Osteocyte (in vitro differentiated cells): ENCODE data around the gene GIMAP5. TPM values are rescaled to one million over a fixed set of nuclear protein-coding genes. Genes with fewer than 3 reads are reported as not detected.

Experiments
- DNase-seq: peaks from one replicate; pipeline ENCODE4 v3.0.0; 2021; ENCODE audit warnings: mixed read lengths; ENCODE audit not compliant: unreplicated experiment; ENCODE audit errors: extremely low spot score
- H3K27ac Mint-ChIP-seq: one replicate; pipeline ENCODE4 v1.8.0; 2021; ENCODE audit warnings: mild to moderate bottlenecking, mixed read lengths; ENCODE audit not compliant: unreplicated experiment
- H3K27me3 Mint-ChIP-seq: one replicate; pipeline ENCODE4 v1.8.0; 2021; ENCODE audit warnings: mixed read lengths; ENCODE audit not compliant: unreplicated experiment
- H3K36me3 Mint-ChIP-seq: one replicate; pipeline ENCODE4 v1.8.0; 2021; ENCODE audit warnings: mixed read lengths; ENCODE audit not compliant: unreplicated experiment
- H3K4me1 Mint-ChIP-seq: one replicate; pipeline ENCODE4 v1.8.0; 2021; ENCODE audit warnings: mixed read lengths; ENCODE audit not compliant: unreplicated experiment
- H3K4me3 Mint-ChIP-seq: one replicate; pipeline ENCODE4 v1.8.0; 2021; ENCODE audit warnings: mild to moderate bottlenecking, moderate library complexity, mixed read lengths; ENCODE audit not compliant: unreplicated experiment
- H3K9me3 Mint-ChIP-seq: one replicate; pipeline ENCODE4 v1.8.0; 2021; ENCODE audit warnings: mixed read lengths; ENCODE audit not compliant: unreplicated experiment
- long read RNA-seq: library from polyadenylated mRNA; unstranded; transcript quantifications from one replicate; pipeline ENCODE4 v2.0.0, GENCODE V29; 2021
- total RNA-seq: library from RNA; stranded (reverse); gene quantifications from 2 replicates; pipeline ENCODE4 v1.2.1, GENCODE V29; 2021
- TF ChIP-seq, protein P1 (sequence below): fragments of 200-600 bp; sonication (generic); IDR thresholded peaks from 2 replicates; pipeline ENCODE4 v1.5.0; 2021; ENCODE audit warnings: antibody characterized with exemption, mild to moderate bottlenecking, moderate library complexity

GIMAP5 gene
- total RNA-seq, result not detected in 2 replicates
- long read RNA-seq, result 0 reads

DNA sequence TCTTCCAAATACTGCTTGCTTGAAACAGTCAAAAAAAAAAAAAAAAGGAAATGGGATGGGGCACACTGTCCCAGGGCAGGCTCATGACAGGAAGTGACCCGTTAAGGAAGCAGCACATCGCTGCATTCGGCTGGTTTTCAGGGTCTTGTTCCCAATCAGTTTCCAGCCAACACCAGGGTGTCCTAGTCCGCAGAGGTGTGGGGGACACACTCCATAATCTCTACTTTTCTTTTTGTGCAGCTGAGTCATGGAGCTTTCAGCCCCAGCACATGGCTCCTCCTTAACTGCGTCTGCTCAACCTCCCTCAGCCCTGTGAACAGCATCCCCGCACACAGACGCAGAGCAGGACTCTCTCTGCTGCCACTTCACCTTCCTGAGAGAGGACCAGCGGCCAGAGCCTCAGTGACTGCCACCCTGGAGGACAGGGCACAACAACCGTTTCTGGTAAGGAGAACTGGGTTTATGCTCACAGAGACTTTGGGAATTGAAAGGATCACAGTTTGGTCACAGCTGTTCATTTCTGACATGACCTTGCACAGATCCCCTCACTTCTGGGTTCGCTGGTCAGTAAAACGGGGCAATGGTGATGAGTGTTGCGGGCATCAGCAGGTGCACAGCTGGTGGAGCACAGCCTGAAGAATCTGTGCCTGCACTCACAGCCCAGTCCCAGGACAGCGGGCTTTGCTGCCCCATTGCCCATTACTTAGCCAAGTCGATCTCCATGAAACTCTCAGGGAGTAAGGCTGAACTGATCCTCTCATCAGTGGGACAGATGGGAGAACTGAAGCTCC is at the start of gene GIMAP5:
GIMAP5 (plus strand) TSS at position 154 of the 791 bp plus-strand sequence. CDS start 3,467 bp downstream, outside the sequence.
- no peaks in the 10 kb centered on the region for H3K9me3 Mint-ChIP-seq
- H3K4me1 Mint-ChIP-seq, result no peaks in the 10 kb centered on the region
- no peaks in the 10 kb centered on the region for H3K36me3 Mint-ChIP-seq
- H3K27me3 Mint-ChIP-seq, result no peaks in the 10 kb centered on the region
- TF ChIP-seq, protein P1, sequence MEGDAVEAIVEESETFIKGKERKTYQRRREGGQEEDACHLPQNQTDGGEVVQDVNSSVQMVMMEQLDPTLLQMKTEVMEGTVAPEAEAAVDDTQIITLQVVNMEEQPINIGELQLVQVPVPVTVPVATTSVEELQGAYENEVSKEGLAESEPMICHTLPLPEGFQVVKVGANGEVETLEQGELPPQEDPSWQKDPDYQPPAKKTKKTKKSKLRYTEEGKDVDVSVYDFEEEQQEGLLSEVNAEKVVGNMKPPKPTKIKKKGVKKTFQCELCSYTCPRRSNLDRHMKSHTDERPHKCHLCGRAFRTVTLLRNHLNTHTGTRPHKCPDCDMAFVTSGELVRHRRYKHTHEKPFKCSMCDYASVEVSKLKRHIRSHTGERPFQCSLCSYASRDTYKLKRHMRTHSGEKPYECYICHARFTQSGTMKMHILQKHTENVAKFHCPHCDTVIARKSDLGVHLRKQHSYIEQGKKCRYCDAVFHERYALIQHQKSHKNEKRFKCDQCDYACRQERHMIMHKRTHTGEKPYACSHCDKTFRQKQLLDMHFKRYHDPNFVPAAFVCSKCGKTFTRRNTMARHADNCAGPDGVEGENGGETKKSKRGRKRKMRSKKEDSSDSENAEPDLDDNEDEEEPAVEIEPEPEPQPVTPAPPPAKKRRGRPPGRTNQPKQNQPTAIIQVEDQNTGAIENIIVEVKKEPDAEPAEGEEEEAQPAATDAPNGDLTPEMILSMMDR, result no peak
- H3K27ac Mint-ChIP-seq, result no peak within 1 kb of the TSS
- no peak for DNase-seq
- H3K4me3 Mint-ChIP-seq, result no peak within 1 kb of the TSS

DNA sequence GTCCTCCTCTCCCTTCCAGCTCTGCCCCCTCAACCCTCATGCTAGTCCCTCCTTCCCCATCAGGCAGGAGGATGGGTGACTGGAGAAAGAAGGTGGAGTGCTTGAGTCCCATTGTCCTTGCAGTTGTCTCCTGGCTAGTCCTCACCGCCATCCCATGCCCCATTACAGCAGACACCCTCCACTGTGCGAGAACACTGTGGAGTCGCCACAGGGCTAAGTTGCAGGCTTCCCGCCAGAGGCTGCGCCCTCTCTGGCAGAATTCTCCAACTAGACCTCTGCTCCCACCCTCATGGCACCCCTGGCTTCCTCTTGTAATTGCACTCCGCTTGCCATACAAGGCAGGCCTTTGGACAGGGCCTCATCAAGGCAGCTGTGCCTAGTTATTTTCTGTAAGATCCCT is 48.6 kb upstream of the GIMAP5 start:
- TF ChIP-seq, protein P1, result no peak
- H3K4me1 Mint-ChIP-seq, result peaks cover 2% of the 10 kb centered on the region
- H3K9me3 Mint-ChIP-seq, result peaks cover 26% of the 10 kb centered on the region

DNA sequence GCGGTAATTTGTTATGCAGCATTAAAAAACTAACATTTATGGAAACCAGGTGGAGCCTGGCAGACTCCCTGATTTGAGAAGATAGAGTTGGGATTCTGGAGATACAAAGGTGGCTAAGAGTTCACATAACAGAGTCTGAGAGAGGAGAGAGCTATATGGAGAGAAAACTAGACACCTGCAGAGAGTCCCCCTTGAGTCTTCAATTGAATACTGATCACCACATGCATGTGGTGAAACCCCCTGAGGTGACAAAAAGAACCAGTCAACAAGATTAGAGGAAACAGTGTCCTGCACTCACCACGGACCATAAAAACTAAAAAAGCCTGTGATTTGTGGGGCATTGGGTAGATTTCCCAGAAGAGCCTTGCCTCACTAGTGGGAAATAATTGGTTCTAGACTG is 41.6 kb upstream of the GIMAP5 start:
- Mint-ChIP-seq H3K36me3 (no peaks in the 10 kb centered on the region), H3K27me3 (no peaks in the 10 kb centered on the region), H3K4me3 (no peak overlapping the region), H3K4me1 (no peaks in the 10 kb centered on the region), H3K9me3 (peaks cover 17% of the 10 kb centered on the region), H3K27ac (no peak overlapping the region)
- TF ChIP-seq, protein P1, result no peak
- DNase-seq, result no peak

More for the DNA sequence above, 48.6 kb upstream of the GIMAP5 start:
- DNase-seq, result no peak
- Mint-ChIP-seq H3K27ac (no peak overlapping the region), H3K27me3 (no peaks in the 10 kb centered on the region), H3K36me3 (no peaks in the 10 kb centered on the region), H3K4me3 (no peak overlapping the region)

DNA sequence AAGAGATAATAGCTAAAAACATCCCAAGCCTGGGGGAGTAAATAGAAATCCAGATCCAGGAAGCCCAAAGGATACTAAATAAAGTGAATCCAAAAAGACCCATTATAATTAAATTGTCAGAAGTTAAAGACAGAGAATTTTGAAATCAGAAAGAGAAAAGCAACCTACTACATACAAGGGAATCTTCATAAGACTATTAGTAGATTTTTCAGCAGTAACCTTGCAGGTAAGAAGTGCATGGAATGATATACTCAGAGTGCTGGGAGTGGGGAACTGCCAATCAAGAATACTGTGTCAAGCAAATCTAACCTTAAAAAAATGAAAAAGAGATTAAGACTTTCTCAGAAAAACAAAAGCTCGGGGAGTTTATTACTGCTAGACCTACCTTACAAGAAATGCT is 34.0 kb upstream of the GIMAP5 start:
- Mint-ChIP-seq H3K4me1 (no peaks in the 10 kb centered on the region), H3K9me3 (peaks cover 38% of the 10 kb centered on the region), H3K27ac (no peak overlapping the region), H3K36me3 (no peaks in the 10 kb centered on the region), H3K4me3 (no peak overlapping the region), H3K27me3 (no peaks in the 10 kb centered on the region)
- TF ChIP-seq, protein P1, result no peak
- DNase-seq, result no peak

DNA sequence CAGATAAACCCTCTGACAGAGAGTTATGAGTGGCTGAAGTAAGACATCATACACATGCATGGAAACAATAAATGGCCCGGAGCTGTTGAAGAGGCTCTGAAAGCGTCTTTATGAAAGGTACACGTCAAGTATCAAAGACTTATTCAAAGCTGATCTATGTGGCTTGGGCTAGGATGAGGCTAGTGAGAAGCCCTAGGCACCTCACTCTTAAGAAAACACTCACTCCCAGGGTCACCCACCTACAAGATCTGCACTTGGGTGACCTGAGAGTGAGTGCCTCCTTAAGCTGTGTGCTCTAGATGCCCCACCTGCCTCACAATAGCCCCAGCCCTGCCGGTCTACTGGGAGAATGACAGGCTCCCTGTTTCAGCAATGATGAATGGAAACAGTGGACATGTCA is 21.9 kb upstream of the GIMAP5 start:
- no peak for DNase-seq
- Mint-ChIP-seq H3K27me3 (no peaks in the 10 kb centered on the region), H3K4me3 (no peak overlapping the region), H3K27ac (no peak overlapping the region), H3K4me1 (no peaks in the 10 kb centered on the region), H3K9me3 (peaks cover 25% of the 10 kb centered on the region), H3K36me3 (no peaks in the 10 kb centered on the region)
- TF ChIP-seq, protein P1, result no peak
